Adipocyte (in vitro differentiated cells): Measurements from ENCODE around the gene SLC16A8.
"Not testable (repeated sequence)": the region's sequence is repeated elsewhere in the genome, so short reads cannot be mapped to it uniquely, and the experiment has no call there.

Experiments used
- DNase-seq: peaks from one replicate; pipeline ENCODE4 v3.0.0-alpha.2; 2015; ENCODE audit warnings: low read depth
- H3K27me3 ChIP-seq: replicated peaks from 2 replicates; pipeline ENCODE4 v1.7.0; 2013; ENCODE audit warnings: mild to moderate bottlenecking, low read length, moderate library complexity; ENCODE audit not compliant: control insufficient read depth, insufficient read depth
- H3K36me3 ChIP-seq: 2 replicates; pipeline ENCODE4 v1.7.0; 2013; ENCODE audit warnings: low read length, mild to moderate bottlenecking, moderate library complexity; ENCODE audit not compliant: control insufficient read depth, insufficient read depth, severe bottlenecking
- H3K4me1 ChIP-seq: 2 replicates; pipeline ENCODE4 v1.7.0; 2013; ENCODE audit warnings: mild to moderate bottlenecking, low read length, moderate library complexity; ENCODE audit not compliant: control insufficient read depth, insufficient read depth
- H3K4me3 ChIP-seq: 2 replicates; pipeline ENCODE4 v1.7.0; 2013; ENCODE audit warnings: mild to moderate bottlenecking, low read length, moderate library complexity
- H3K9ac ChIP-seq: 2 replicates; pipeline ENCODE4 v1.7.0; 2013; ENCODE audit warnings: mild to moderate bottlenecking, low read length, moderate library complexity
- H3K9me3 ChIP-seq: 2 replicates; pipeline ENCODE4 v1.7.0; 2013; ENCODE audit warnings: mild to moderate bottlenecking, low read length, moderate library complexity; ENCODE audit not compliant: control insufficient read depth

SLC16A8 gene

GRCh38 chr22:38081941-38082828, 1.8 kb downstream of the SLC16A8 start:
- Histone ChIP-seq H3K36me3 (no peaks in the 10 kb centered on the region), H3K27me3 (peaks cover 5% of the 10 kb centered on the region), H3K4me3 (no peak overlapping the region), H3K4me1 (peaks cover 5% of the 10 kb centered on the region), H3K9ac (no peak overlapping the region), H3K9me3 (no peaks in the 10 kb centered on the region)
- no peak for DNase-seq

- no peaks in the 10 kb centered on the region for H3K36me3 ChIP-seq
- H3K4me3 ChIP-seq, result peak overlapping the region; percentile 41
- DNase-seq, result no peak
- H3K9ac ChIP-seq, result peak overlapping the region; percentile 22
- peaks cover 5% of the 10 kb centered on the region for H3K4me1 ChIP-seq
- peaks cover 5% of the 10 kb centered on the region for H3K27me3 ChIP-seq
- no peaks in the 10 kb centered on the region for H3K9me3 ChIP-seq
Observed at GRCh38 chr22:38081636-38081940, 2.4 kb downstream of the SLC16A8 start.

GRCh38 chr22:38080850-38081635, 2.9 kb downstream of the SLC16A8 start:
- Histone ChIP-seq H3K4me1 (peaks cover 5% of the 10 kb centered on the region), H3K36me3 (no peaks in the 10 kb centered on the region), H3K9ac (peak overlapping the region; percentile 54), H3K9me3 (no peaks in the 10 kb centered on the region), H3K27me3 (peaks cover 5% of the 10 kb centered on the region), H3K4me3 (peak overlapping the region; percentile 41)
- peak; percentile 43 for DNase-seq

- H3K4me3 ChIP-seq, result no peak overlapping the region
- no peak overlapping the region for H3K9ac ChIP-seq
- DNase-seq, result no peak
- H3K36me3 ChIP-seq, result no peaks in the 10 kb centered on the region
- peaks cover 5% of the 10 kb centered on the region for H3K4me1 ChIP-seq
- no peaks in the 10 kb centered on the region for H3K9me3 ChIP-seq
- H3K27me3 ChIP-seq, result peaks cover 5% of the 10 kb centered on the region
Observed at GRCh38 chr22:38080474-38080849, 3.5 kb downstream of the SLC16A8 start.

GRCh38 chr22:38079804-38080203, 4.2 kb downstream of the SLC16A8 start:
- Histone ChIP-seq H3K4me3 (no peak overlapping the region), H3K9me3 (no peaks in the 10 kb centered on the region), H3K4me1 (peaks cover 5% of the 10 kb centered on the region), H3K9ac (no peak overlapping the region), H3K36me3 (no peaks in the 10 kb centered on the region), H3K27me3 (peaks cover 5% of the 10 kb centered on the region)
- no peak for DNase-seq

GRCh38 chr22:38079208-38079607, 4.8 kb downstream of the SLC16A8 start:
- H3K36me3 ChIP-seq, DNase-seq, H3K9ac ChIP-seq, H3K4me1 ChIP-seq, H3K9me3 ChIP-seq, H3K27me3 ChIP-seq, H3K4me3 ChIP-seq: not testable (repeated sequence)

- no peak overlapping the region for H3K9ac ChIP-seq
- peaks cover 5% of the 10 kb centered on the region for H3K27me3 ChIP-seq
- no peak overlapping the region for H3K4me3 ChIP-seq
- no peaks in the 10 kb centered on the region for H3K9me3 ChIP-seq
- H3K4me1 ChIP-seq, result peaks cover 5% of the 10 kb centered on the region
- no peak for DNase-seq
- no peaks in the 10 kb centered on the region for H3K36me3 ChIP-seq
Observed at GRCh38 chr22:38078046-38078840, 5.7 kb downstream of the SLC16A8 start.

GRCh38 chr22:38077595-38077994, 6.4 kb downstream of the SLC16A8 start:
- H3K9ac ChIP-seq, result no peak overlapping the region
- H3K4me1 ChIP-seq, result peaks cover 5% of the 10 kb centered on the region
- no peaks in the 10 kb centered on the region for H3K36me3 ChIP-seq
- DNase-seq, result no peak
- peaks cover 5% of the 10 kb centered on the region for H3K27me3 ChIP-seq
- H3K9me3 ChIP-seq, result no peaks in the 10 kb centered on the region
- no peak overlapping the region for H3K4me3 ChIP-seq

GRCh38 chr22:38077096-38077495, 6.9 kb downstream of the SLC16A8 start:
- no peaks in the 10 kb centered on the region for H3K36me3 ChIP-seq
- no peak overlapping the region for H3K4me3 ChIP-seq
- no peak for DNase-seq
- H3K9ac ChIP-seq, result no peak overlapping the region
- peaks cover 4% of the 10 kb centered on the region for H3K27me3 ChIP-seq
- no peaks in the 10 kb centered on the region for H3K9me3 ChIP-seq
- H3K4me1 ChIP-seq, result peaks cover 5% of the 10 kb centered on the region

GRCh38 chr22:38075961-38076360, 8.0 kb downstream of the SLC16A8 start:
- no peak for DNase-seq
- Histone ChIP-seq H3K4me3 (no peak overlapping the region), H3K9me3 (no peaks in the 10 kb centered on the region)

More at GRCh38 chr22:38075961-38076360, 8.0 kb downstream of the SLC16A8 start:
- H3K9ac ChIP-seq, result no peak overlapping the region
- no peaks in the 10 kb centered on the region for H3K27me3 ChIP-seq
- no peaks in the 10 kb centered on the region for H3K36me3 ChIP-seq
- H3K4me1 ChIP-seq, result peaks cover 4% of the 10 kb centered on the region
